Measurements from ENCODE around the gene ANKFY1.

GRCh38 chr17:4250887-4251286, 12.9 kb downstream of the ANKFY1 start:
- TF ChIP-seq CTCF (IDR thresholded peaks at IDR 0.05) (no peak), POLR2A (IDR thresholded peaks at IDR 0.05) (no peak)
